WTC11 (cell line): ENCODE results near the gene DNAJC7. TPM values are rescaled to one million over a fixed set of nuclear protein-coding genes. Genes with fewer than 3 reads are reported as not detected.

ENCODE experiments used
- ATAC-seq: fragments of 200-7000 bp; cut with Tn5 transposase; 2 replicates; pipeline ENCODE4 v1.10.0; 2021; ENCODE audit warnings: mild to moderate bottlenecking, moderate library complexity
- CTCF ChIA-PET: fragments of 300-600 bp; sonication (Branson Sonifier 250); formaldehyde crosslinking; loops from one replicate; lab custom pipeline; 2021; ENCODE audit warnings: antibody characterized with exemption; lab: Charles Lee
- POLR2A ChIA-PET: fragments of 350-600 bp; sonication (Branson Sonifier 250); formaldehyde crosslinking; loops from one replicate; lab custom pipeline; 2021; ENCODE audit warnings: antibody characterized with exemption; lab: Charles Lee
- DNase-seq: peaks from one replicate; pipeline ENCODE4 v3.0.0; 2021; ENCODE audit warnings: low spot score
- H3K27ac Mint-ChIP-seq: 2 replicates; pipeline ENCODE4 v1.8.0; 2021; ENCODE audit warnings: mixed read lengths
- H3K27me3 Mint-ChIP-seq: 2 replicates; pipeline ENCODE4 v1.8.0; 2021; ENCODE audit warnings: low read depth, mild to moderate bottlenecking, moderate library complexity, mixed read lengths
- H3K36me3 Mint-ChIP-seq: 2 replicates; pipeline ENCODE4 v1.8.0; 2021; ENCODE audit warnings: mixed read lengths
- H3K4me1 Mint-ChIP-seq: 2 replicates; pipeline ENCODE4 v1.8.0; 2022; ENCODE audit warnings: mixed read lengths
- H3K4me3 Mint-ChIP-seq: 2 replicates; pipeline ENCODE4 v1.8.0; 2021; ENCODE audit warnings: mild to moderate bottlenecking, moderate library complexity, mixed read lengths
- H3K9me3 Mint-ChIP-seq: 2 replicates; pipeline ENCODE4 v1.8.0; 2021; ENCODE audit warnings: mixed read lengths
- AFF4 ChIP-seq: sonication (generic); formaldehyde crosslinking; IDR thresholded peaks from 2 replicates; pipeline ENCODE4 v1.8.1; 2023; ENCODE audit warnings: mild to moderate bottlenecking, missing genetic modification reagents, borderline replicate concordance
- CREB1 ChIP-seq: sonication (generic); formaldehyde crosslinking; IDR thresholded peaks from 2 replicates; pipeline ENCODE4 v1.8.0; 2023; ENCODE audit warnings: mild to moderate bottlenecking, missing genetic modification reagents
- EMX1 ChIP-seq: fragments of 250-450 bp; sonication (Bioruptor Pico); IDR thresholded peaks from 2 replicates; pipeline ENCODE4 v1.8.0; 2021; ENCODE audit warnings: mild to moderate bottlenecking
- ERG ChIP-seq: fragments of 250-450 bp; sonication (Bioruptor Pico); IDR thresholded peaks from 2 replicates; pipeline ENCODE4 v1.8.0; 2021; ENCODE audit warnings: mild to moderate bottlenecking
- NR1H2 ChIP-seq: sonication (generic); formaldehyde crosslinking; IDR thresholded peaks from 2 replicates; pipeline ENCODE4 v1.9.0; 2021; ENCODE audit warnings: mild to moderate bottlenecking, moderate library complexity, missing genetic modification reagents
- PRDM15 ChIP-seq: sonication (generic); formaldehyde crosslinking; IDR thresholded peaks from 2 replicates; pipeline ENCODE4 v1.8.0; 2022; ENCODE audit warnings: missing genetic modification reagents
- TCF7 ChIP-seq: sonication (generic); formaldehyde crosslinking; IDR thresholded peaks from 2 replicates; pipeline ENCODE4 v1.8.0; 2022; ENCODE audit warnings: mild to moderate bottlenecking, low read depth, missing genetic modification reagents, moderate library complexity
- TEAD1 ChIP-seq: sonication (generic); formaldehyde crosslinking; IDR thresholded peaks from 2 replicates; pipeline ENCODE4 v1.8.0; 2022; ENCODE audit warnings: mild to moderate bottlenecking, missing genetic modification reagents
- ZBTB21 ChIP-seq: sonication (generic); formaldehyde crosslinking; IDR thresholded peaks from 2 replicates; pipeline ENCODE4 v1.8.1; 2023; ENCODE audit warnings: mild to moderate bottlenecking, missing genetic modification reagents, borderline replicate concordance
- ZNF138 ChIP-seq: sonication (generic); formaldehyde crosslinking; conservative IDR thresholded peaks from 2 replicates; pipeline ENCODE4 v1.8.1; 2022; ENCODE audit warnings: mild to moderate bottlenecking, moderate library complexity, missing genetic modification reagents
- ZNF396 ChIP-seq: fragments of 250-450 bp; sonication (Bioruptor Pico); IDR thresholded peaks from 2 replicates; pipeline ENCODE4 v1.8.0; 2021; ENCODE audit warnings: mild to moderate bottlenecking, moderate library complexity, borderline replicate concordance
- total RNA-seq: library from RNA; stranded (reverse); gene quantifications from 3 replicates; pipeline ENCODE4 v1.2.3, GENCODE V29; 2021
- TF ChIP-seq, protein P1 (sequence below): fragments of 250-450 bp; sonication (Bioruptor Pico); conservative IDR thresholded peaks from 2 replicates; pipeline ENCODE4 v1.9.0; 2021; ENCODE audit warnings: mild to moderate bottlenecking
- TF ChIP-seq, protein P2 (sequence below): sonication (generic); formaldehyde crosslinking; conservative IDR thresholded peaks from 2 replicates; pipeline ENCODE4 v1.8.1; 2023; ENCODE audit warnings: mild to moderate bottlenecking, low read depth, missing genetic modification reagents, moderate library complexity

The DNAJC7 gene
- total RNA-seq, 1 experiment from 2014 or later: 140 TPM

DNA sequence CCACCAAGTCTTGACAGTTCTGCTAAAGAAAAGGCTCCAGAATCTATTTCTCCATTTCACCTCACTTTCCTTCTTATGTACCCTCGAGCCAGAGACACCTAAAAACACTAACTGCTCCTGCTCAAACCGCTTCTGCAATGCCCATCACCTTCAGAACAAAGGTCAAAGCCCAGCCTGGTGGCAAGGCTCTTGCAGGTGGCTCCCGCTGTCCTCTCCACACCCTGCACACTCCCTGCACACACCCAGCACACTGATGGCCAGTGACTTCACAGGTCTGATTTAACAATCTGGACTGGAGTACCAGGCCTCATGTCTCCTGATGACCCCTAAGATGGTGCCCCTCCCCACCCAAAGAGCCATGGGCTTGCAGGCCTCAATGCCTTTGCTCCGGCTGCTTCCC, 43.0 kb upstream of the DNAJC7 start:
- Mint-ChIP-seq H3K27me3 (no peaks in the 10 kb centered on the region; the same call in 1 of the 2 replicates), H3K4me1 (peaks cover 25% of the 10 kb centered on the region), H3K4me3 (no peak overlapping the region), H3K36me3 (no peaks in the 10 kb centered on the region), H3K27ac (no peak overlapping the region; the same call in 1 of the 2 replicates), H3K9me3 (no peaks in the 10 kb centered on the region)
- TF ChIP-seq ZNF396 (CRISPR knock-in tag) (no peak), AFF4 (CRISPR knock-in tag) (no peak), TCF7 (no peak), NR1H2 (CRISPR knock-in tag) (no peak), CREB1 (CRISPR knock-in tag) (no peak), TEAD1 (no peak), ERG (CRISPR knock-in tag) (no peak), ZNF138 (CRISPR knock-in tag) (no peak), ZBTB21 (CRISPR knock-in tag) (no peak), EMX1 (no peak), PRDM15 (CRISPR knock-in tag) (no peak)
- TF ChIP-seq, protein P1, sequence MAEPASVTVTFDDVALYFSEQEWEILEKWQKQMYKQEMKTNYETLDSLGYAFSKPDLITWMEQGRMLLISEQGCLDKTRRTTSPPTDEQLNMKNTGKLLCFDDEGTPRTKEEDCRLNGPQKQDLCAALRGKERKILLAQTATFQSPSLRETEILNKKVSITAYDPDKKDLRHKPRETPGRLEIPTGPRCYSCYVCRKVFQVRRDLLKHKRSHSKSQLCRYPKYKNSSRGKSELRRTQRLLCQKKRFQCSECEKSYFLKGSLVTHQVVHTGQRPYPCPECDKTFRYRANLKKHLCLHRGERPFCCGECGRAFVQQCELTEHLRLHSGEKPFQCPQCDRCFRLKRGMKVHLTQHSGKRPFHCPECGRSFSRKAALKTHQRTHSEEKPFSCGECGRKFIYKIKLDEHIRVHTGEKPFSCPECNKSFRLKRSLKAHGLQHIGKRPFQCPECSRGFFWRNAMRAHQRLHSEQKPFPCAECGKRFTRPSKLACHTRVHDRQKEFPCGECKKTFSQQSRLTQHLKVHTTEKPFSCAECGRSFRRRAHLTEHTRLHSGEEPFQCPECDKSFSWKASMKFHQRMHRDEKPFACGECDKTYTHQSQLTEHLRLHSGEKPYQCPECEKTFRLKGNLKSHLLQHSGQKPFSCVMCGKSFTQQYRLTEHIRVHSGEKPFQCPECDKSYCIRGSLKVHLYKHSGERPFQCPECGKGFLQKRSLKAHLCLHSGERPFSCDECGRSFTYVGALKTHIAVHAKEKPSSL (CRISPR knock-in tag): no peak
- TF ChIP-seq, protein P2, sequence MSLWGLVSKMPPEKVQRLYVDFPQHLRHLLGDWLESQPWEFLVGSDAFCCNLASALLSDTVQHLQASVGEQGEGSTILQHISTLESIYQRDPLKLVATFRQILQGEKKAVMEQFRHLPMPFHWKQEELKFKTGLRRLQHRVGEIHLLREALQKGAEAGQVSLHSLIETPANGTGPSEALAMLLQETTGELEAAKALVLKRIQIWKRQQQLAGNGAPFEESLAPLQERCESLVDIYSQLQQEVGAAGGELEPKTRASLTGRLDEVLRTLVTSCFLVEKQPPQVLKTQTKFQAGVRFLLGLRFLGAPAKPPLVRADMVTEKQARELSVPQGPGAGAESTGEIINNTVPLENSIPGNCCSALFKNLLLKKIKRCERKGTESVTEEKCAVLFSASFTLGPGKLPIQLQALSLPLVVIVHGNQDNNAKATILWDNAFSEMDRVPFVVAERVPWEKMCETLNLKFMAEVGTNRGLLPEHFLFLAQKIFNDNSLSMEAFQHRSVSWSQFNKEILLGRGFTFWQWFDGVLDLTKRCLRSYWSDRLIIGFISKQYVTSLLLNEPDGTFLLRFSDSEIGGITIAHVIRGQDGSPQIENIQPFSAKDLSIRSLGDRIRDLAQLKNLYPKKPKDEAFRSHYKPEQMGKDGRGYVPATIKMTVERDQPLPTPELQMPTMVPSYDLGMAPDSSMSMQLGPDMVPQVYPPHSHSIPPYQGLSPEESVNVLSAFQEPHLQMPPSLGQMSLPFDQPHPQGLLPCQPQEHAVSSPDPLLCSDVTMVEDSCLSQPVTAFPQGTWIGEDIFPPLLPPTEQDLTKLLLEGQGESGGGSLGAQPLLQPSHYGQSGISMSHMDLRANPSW: no peak
- DNase-seq (no peak), ATAC-seq (no peak)
- POLR2A ChIA-PET: no interaction called here
- CTCF ChIA-PET: interaction anchor here (1.1 to 2.3 kb wide), 3 partner anchors 12 to 41 kb away, joined by 4 to 13 read pairs (median 6); no protein-coding TSS in a partner anchor
